GM21723 (cell line): ENCODE measurements around the gene NTF3.

Experiments
- ATAC-seq: cut with Tn5 transposase; IDR thresholded peaks from one replicate; pipeline ENCODE4 v1.9.1; 2021; ENCODE audit warnings: mild to moderate bottlenecking, moderate library complexity; ENCODE audit not compliant: unreplicated experiment

Gene NTF3

GRCh38 chr12:5509557-5509956, 77.6 kb downstream of the NTF3 start:
- no peak for ATAC-seq

GRCh38 chr12:5510251-5510805, 78.4 kb downstream of the NTF3 start:
- no peak for ATAC-seq

GRCh38 chr12:5511256-5511643, 79.3 kb downstream of the NTF3 start:
- ATAC-seq = no peak

GRCh38 chr12:5511644-5512600, 80.0 kb downstream of the NTF3 start:
- ATAC-seq = no peak

GRCh38 chr12:5512601-5512970, 80.7 kb downstream of the NTF3 start:
- ATAC-seq = no peak

GRCh38 chr12:5513406-5513805, 81.5 kb downstream of the NTF3 start:
- ATAC-seq = no peak

GRCh38 chr12:5514016-5514415, 82.1 kb downstream of the NTF3 start:
- no peak for ATAC-seq

- ATAC-seq = no peak
Measured at GRCh38 chr12:5514545-5514944, 82.6 kb downstream of the NTF3 start.

- no peak for ATAC-seq
Measured at GRCh38 chr12:5515458-5515857, 83.5 kb downstream of the NTF3 start.

GRCh38 chr12:5516371-5517241, 84.7 kb downstream of the NTF3 start:
- no peak for ATAC-seq

GRCh38 chr12:5518584-5519365, 86.9 kb downstream of the NTF3 start:
- no peak for ATAC-seq

- ATAC-seq = no peak
Measured at GRCh38 chr12:5520037-5520436, 88.1 kb downstream of the NTF3 start.

- no peak for ATAC-seq
Measured at GRCh38 chr12:5520831-5521230, 88.9 kb downstream of the NTF3 start.

GRCh38 chr12:5521456-5522325, 89.8 kb downstream of the NTF3 start:
- no peak for ATAC-seq

GRCh38 chr12:5522432-5523335, 90.8 kb downstream of the NTF3 start:
- no peak for ATAC-seq

- ATAC-seq = no peak
Measured at GRCh38 chr12:5523396-5524115, 91.6 kb downstream of the NTF3 start.

- no peak for ATAC-seq
Measured at GRCh38 chr12:5524116-5524768, 92.3 kb downstream of the NTF3 start.
